Inferior parietal cortex (tissue), 1 donor: ENCODE results near the gene SIAH2.

ENCODE experiments used
- DNase-seq: peaks from one replicate; pipeline ENCODE4 v3.0.0-alpha.2; 2016; ENCODE audit errors: extremely low spot score

Gene SIAH2

GRCh38 chr3:150747886-150748683 lies 14.9 kb downstream of the SIAH2 start:
- no peak for DNase-seq

DNA sequence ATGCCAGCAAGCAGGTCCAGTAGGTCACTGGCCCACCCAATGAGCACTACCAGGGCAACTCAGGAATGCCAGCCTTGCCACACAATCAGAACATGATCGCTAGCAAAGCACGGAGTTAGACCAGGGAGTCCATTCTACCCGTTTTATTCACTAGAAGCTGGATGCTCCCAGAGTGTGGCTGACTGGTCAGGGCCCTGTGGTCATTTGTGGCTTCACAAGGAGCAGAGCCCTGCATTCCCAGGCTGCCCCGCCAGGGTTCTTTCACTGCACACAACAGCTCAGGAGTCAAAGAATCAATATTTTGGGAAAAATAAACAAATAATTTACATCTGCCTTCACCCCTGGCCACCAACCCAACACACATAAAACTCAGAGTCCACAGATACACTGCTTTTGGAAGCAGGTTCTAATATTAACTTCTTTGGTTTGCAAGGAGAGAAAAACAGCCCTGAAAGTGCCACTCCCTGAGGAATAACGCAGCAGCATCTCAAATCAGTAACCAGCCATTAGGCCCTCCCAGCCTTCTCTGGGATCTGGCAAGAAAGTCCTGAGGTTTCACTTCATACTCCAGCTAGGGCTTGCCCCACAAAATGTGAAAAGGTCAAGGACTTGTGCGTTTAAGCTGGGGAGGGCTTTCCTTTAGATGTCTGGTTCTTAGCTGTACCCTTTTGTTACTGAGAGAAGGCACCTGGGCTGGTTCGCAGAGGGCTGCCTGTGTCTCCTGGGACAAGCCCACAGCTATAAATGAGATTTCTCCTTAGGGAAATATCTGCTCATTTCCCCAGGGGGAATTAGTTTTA lies 16.0 kb downstream of the SIAH2 start:
- DNase-seq: no peak

- DNase-seq: no peak
Observed at GRCh38 chr3:150745832-150746231, 17.1 kb downstream of the SIAH2 start.

DNA sequence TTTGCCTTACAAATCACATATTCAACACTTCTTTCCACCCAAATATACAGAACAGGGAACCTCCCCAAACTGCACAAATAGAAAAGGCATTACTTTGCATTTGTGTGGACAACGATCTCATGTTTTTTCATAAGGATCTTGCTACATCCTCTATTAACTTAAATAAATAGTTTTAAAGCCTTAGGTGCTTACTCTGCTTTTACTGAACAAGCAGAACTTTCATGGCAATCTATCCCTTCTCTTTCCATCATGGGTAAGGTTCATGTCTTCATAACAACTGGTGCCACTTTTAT lies 18.1 kb downstream of the SIAH2 start:
- no peak for DNase-seq

GRCh38 chr3:150744041-150744918 lies 18.7 kb downstream of the SIAH2 start:
- no peak for DNase-seq

DNA sequence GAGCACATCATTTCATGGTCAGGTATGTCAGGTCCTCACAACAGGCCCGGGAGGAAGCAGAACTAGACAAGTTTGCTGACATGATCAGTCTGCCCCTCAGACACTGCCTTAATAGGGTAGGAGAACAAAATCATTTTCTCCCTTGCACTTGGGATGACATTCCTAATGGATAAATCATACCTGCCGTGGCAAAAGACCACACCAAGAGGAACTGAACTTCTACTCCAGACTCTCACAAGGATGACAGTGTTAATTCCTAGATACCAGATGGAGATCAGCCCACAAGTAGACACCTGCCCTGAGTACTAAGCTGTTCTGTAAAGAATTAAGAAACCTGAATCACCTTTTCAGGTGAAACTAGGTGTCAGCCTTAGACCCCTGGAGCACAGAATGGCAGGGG lies 19.5 kb downstream of the SIAH2 start:
- DNase-seq: no peak

DNA sequence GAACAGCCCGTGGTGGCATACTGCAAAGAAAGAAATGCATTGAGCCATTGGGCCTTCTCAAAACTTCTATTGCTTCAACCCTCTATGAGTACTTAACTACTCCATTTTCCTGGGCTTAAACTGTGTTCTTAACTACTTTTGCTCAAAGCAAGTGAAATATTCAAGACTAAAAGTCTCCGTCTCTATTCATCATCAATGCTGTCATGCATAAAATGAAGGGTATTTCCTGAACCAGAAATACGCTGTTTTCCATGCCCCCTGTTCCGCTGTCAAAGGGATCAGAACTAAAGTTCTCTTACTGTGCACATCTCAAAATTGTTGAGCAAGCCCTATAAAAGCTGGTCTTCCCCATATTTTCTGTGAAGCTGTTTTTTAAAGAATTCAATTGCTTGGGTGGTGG lies 20.3 kb downstream of the SIAH2 start:
- no peak for DNase-seq

- no peak for DNase-seq
Observed at GRCh38 chr3:150742141-150742523, 20.8 kb downstream of the SIAH2 start.

- DNase-seq: no peak
Observed at GRCh38 chr3:150741497-150742140, 21.4 kb downstream of the SIAH2 start.

DNA sequence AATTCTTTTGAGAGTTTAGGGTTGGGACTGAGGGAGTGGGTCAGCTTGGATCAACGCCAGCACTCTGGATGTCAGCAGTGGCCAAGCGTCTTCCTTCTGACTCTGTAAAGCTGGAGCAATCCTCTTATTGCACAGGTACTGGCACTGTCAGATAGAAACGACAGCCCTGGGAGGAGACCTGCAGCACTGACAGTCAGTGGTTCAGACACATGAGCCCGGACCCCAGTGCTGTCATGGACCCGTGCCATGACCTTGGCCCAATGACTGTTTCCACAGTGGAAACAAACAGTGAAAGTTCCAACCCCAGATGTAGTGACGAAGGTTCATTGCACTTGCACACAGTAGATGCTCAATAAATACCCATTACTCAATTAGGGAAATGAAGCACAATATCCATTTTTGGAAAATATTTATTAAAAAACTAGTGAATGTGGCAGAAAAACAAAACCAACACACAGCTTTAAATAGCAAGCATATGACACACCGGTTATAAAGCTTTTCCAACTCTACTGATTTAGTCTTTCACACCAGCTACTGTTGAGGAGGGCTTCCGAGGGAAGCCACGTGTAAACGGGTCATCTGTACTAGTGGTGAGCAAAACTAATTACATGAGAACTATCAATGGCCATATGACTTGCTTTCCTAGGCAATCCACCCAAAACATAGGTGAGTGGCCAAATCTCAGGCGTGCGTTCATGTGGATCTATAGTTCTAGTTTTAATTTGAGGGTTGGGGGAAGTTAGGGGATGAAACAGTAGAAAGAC lies 22.1 kb downstream of the SIAH2 start:
- DNase-seq: no peak

- no peak for DNase-seq
Observed at GRCh38 chr3:150739877-150740645, 22.9 kb downstream of the SIAH2 start.

- DNase-seq: no peak
Observed at GRCh38 chr3:150739200-150739863, 23.6 kb downstream of the SIAH2 start.

DNA sequence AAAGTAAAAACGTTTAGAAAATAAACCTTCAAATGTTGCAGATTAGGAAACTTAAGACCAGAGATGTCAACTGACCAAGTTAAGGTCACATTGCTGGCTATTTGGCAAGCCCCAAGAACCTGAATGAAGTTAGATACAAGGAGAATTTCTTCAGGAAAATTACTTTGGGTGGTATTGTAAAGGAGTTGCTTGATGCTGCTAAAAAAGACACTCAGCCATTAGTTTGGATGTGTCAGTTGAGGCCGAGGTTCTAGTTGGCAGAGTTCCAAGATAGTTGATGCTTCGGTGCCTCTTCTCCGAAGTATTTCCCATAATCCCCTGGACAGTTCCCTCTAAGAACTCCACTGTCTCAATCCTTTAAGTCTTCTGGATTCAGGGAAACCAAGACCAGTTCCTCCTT lies 24.3 kb downstream of the SIAH2 start:
- no peak for DNase-seq

GRCh38 chr3:150737874-150738679 lies 24.9 kb downstream of the SIAH2 start:
- no peak for DNase-seq

DNA sequence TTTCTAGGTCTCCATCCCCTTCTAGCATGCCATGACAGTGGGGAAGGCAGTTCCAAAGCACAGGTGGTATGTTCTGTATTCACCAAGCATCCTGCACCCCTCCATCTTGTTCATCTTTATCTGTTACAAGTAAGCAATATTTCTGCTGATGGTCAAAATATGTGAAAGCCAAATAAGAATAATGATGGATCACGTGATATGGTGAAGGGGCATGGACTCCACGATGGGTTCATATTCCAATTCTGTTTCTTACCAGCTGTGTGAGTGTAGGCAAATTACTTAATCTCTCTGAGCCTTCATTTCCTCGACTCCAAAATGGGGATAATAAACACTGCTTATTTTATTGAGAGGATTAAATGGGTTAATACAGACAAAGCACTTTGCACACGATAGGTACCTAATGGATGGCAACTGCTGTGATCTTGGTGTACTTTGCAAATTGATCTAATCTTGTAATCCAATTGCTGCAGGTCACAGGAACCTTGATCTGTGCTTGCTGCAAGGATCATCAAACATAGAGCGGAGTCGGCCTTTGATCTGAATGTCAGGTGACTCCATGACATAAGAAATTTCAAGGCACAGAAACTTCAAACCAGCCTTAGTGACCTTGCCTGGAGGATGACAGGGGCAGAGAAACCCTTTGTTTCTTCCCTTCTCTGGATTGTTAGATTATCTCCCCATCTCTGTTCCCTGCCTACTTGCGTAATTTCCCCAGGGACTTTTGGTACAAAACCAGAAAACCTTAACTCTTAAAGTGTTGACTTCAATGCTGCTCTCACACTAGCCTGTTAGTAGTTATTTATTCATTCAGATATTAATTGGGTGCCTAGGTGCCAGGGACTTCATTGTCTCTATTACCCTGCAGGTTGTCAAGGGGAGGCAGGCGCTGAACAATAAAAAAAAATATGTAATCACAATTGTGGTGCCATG lies 25.8 kb downstream of the SIAH2 start:
- DNase-seq: no peak

DNA sequence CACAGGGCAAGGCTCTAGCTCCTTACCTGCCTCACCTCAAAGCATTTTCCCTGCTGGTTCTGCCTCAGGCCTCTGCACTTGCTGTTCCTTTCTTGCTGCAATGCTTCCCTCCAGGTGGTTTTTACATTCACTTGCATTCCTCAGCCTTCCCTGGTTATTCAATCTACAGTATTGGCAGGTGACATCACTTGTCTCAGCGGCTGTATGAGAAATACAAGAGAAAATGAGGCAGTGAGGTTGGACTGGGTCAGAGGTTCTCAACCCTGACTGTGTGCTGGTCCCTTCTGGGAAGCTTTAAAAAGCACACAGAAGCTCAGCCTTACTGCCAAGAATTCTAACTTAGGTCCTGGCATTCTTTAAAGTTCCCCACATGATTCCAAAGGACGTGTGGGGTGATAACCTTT lies 26.7 kb downstream of the SIAH2 start:
- DNase-seq: no peak

DNA sequence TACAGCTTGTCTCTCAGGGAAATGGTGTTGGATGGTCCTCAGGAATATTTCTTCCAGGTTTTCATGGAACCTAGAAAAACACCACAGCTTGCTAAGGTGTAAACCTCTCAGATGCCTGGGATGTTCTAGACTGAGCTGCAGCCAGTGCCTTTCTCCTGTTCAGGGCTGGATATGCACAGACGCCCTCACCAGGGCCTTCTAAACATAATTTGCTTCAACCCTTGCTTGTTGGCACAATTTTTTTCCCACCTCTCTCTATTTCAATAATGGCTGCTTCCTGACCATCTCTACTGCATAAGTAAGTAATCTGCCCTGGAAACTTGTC lies 28.2 kb downstream of the SIAH2 start:
- DNase-seq: no peak
